OCI-LY7 (cell line): ENCODE data around the gene NRN1L.

Source experiments
- EZH2phosphoT487 ChIP-seq: fragments of 200-600 bp; sonication (generic); IDR thresholded peaks from 2 replicates; pipeline ENCODE4 v1.6.1; 2018; ENCODE audit warnings: low read depth, borderline replicate concordance, mild to moderate bottlenecking, mixed run types, antibody characterized with exemption, low read length, moderate library complexity, mixed read lengths
- TF ChIP-seq, protein P1 (sequence below): fragments of 200-600 bp; sonication (generic); conservative IDR thresholded peaks from 2 replicates; pipeline ENCODE4 v1.5.1; 2014; ENCODE audit warnings: mild to moderate bottlenecking, antibody characterized with exemption, low read length, moderate library complexity, mixed read lengths

DNA sequence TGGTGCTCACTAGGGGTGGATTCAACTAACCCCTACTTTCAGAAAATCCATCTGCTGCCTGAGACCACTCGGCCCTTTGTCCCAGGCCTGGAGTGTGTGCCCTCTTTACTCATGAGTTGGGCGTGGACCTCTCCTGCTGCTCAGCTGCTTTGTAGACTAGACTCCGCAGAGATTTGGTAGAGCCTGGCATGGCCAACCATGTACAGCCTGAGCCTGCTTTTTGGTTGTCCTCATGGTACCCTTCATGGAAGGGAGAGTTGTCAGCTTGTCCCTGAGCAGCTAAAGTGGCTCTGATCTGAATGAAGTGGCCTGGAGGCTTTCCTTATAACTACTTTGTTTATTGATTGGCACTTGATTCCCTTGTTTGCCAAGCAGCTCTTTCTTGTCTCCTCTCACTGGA lies 10.3 kb upstream of the NRN1L start:
- TF ChIP-seq, protein P1, sequence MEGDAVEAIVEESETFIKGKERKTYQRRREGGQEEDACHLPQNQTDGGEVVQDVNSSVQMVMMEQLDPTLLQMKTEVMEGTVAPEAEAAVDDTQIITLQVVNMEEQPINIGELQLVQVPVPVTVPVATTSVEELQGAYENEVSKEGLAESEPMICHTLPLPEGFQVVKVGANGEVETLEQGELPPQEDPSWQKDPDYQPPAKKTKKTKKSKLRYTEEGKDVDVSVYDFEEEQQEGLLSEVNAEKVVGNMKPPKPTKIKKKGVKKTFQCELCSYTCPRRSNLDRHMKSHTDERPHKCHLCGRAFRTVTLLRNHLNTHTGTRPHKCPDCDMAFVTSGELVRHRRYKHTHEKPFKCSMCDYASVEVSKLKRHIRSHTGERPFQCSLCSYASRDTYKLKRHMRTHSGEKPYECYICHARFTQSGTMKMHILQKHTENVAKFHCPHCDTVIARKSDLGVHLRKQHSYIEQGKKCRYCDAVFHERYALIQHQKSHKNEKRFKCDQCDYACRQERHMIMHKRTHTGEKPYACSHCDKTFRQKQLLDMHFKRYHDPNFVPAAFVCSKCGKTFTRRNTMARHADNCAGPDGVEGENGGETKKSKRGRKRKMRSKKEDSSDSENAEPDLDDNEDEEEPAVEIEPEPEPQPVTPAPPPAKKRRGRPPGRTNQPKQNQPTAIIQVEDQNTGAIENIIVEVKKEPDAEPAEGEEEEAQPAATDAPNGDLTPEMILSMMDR = no peak
- TF ChIP-seq EZH2phosphoT487 = no peak
